ENCODE data around the gene PYM1. TPM values are rescaled to one million over a fixed set of nuclear protein-coding genes. Genes with fewer than 3 reads are reported as not detected.

Gene PYM1
- total and polyA plus RNA-seq, 2 of the 13 experiments (the other 11 are each of a cell fraction or from before 2014, with no cell fraction given) = 44.0 to 51.8 TPM

DNA sequence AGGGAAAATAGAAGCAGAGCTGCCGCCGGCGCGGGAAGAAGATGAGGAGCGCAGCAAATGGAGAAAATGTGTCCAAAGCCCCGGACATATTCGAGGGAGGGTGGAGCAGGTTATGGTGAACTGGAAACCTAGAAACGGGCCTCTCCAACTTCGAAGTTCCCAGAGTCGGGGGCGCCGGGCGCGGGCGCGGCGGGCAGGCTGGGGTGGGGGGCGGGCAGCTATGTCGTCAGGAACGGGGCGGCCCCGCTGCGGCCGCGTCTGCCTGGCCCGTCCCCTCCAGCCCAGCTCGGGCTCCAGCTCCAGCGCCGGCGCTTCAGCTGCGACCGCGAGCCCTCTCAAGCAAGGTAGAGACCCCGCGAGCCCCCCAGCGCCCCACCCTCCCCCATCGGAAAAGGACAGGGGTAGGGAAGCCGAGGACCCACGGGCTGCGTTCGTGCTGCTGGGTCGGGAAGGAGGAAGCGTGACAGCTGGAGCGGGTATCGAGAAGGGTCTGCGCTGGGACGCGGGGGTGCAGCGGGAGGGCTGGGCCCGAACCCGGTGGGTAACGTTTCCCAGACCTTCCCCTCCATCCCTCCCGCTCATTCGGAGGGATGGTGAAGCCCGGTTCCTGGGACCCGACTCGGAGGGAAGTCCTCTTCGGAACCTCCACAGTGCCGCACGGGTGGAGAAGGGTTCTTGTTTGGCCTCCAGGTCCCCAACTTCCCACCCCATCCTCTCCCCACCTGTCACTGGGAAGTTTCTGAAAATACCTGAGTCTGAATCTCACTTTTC is 4.3 kb upstream of the PYM1 start:
- no peak overlapping the region for H3K27ac ChIP-seq (ENCODE audit: extremely low read length, insufficient read depth, low read length)
- TF ChIP-seq ZBTB7A (CRISPR knock-in tag; IDR thresholded peaks at IDR 0.05) = no peak
- no peak for TF ChIP-seq KLF15 (CRISPR knock-in tag; IDR thresholded peaks at IDR 0.05; ENCODE audit: borderline replicate concordance)
- TF ChIP-seq RBM22 (optimal IDR thresholded peaks at IDR 0.05; ENCODE audit: low read length) = no peak
- TF ChIP-seq ZSCAN22 (CRISPR knock-in tag; IDR thresholded peaks at IDR 0.05) = no peak
- TF ChIP-seq TRIM24 (CRISPR knock-in tag; IDR thresholded peaks at IDR 0.05) = no peak
- TF ChIP-seq SALL2 (CRISPR knock-in tag; IDR thresholded peaks at IDR 0.05) = no peak
- no peak for TF ChIP-seq ZFP41 (CRISPR knock-in tag; IDR thresholded peaks at IDR 0.05; ENCODE audit: borderline replicate concordance)
- TF ChIP-seq, protein P1, sequence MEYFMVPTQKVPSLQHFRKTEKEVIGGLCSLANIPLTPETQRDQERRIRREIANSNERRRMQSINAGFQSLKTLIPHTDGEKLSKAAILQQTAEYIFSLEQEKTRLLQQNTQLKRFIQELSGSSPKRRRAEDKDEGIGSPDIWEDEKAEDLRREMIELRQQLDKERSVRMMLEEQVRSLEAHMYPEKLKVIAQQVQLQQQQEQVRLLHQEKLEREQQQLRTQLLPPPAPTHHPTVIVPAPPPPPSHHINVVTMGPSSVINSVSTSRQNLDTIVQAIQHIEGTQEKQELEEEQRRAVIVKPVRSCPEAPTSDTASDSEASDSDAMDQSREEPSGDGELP (IDR thresholded peaks at IDR 0.05; ENCODE audit: borderline replicate concordance, low read depth) = 0 out of 2 replicates have a peak, but pooled peaks have one; percentile 7
- peak; percentile 22; the same call in 1 of the 2 replicates for TF ChIP-seq GABPB1 (CRISPR knock-in tag; IDR thresholded peaks at IDR 0.05)
- no peak for TF ChIP-seq ISX (CRISPR knock-in tag; conservative IDR thresholded peaks at IDR 0.05)
- no peak for TF ChIP-seq PRPF4 (IDR thresholded peaks at IDR 0.05; ENCODE audit: low read depth, low read length, poor library complexity, severe bottlenecking)
- TF ChIP-seq SOX13 (IDR thresholded peaks at IDR 0.05) = no peak
- no peak for TF ChIP-seq SOX13 (CRISPR knock-in tag; conservative IDR thresholded peaks at IDR 0.05 in 1 of 2, IDR thresholded peaks at IDR 0.05 in 1 of 2)
- TF ChIP-seq HOXA3 (CRISPR knock-in tag; IDR thresholded peaks at IDR 0.05) = 0 out of 2 replicates have a peak, but pooled peaks have one; percentile 37
- TF ChIP-seq, protein P2, sequence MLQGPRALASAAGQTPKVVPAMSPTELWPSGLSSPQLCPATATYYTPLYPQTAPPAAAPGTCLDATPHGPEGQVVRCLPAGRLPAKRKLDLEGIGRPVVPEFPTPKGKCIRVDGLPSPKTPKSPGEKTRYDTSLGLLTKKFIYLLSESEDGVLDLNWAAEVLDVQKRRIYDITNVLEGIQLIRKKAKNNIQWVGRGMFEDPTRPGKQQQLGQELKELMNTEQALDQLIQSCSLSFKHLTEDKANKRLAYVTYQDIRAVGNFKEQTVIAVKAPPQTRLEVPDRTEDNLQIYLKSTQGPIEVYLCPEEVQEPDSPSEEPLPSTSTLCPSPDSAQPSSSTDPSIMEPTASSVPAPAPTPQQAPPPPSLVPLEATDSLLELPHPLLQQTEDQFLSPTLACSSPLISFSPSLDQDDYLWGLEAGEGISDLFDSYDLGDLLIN (CRISPR knock-in tag; IDR thresholded peaks at IDR 0.05; ENCODE audit: borderline replicate concordance) = no peak
- TF ChIP-seq CENPX (CRISPR knock-in tag; IDR thresholded peaks at IDR 0.05) = no peak
- no peak for TF ChIP-seq FLYWCH1 (CRISPR knock-in tag; IDR thresholded peaks at IDR 0.05)
- no peak for TF ChIP-seq ZFP1 (CRISPR knock-in tag; IDR thresholded peaks at IDR 0.05)
- TF ChIP-seq TMF1 (CRISPR knock-in tag; IDR thresholded peaks at IDR 0.05; ENCODE audit: low read depth) = no peak
- no peak for TF ChIP-seq NFKB2 (CRISPR knock-in tag; IDR thresholded peaks at IDR 0.05; ENCODE audit: borderline replicate concordance)

More for the DNA sequence above, 4.3 kb upstream of the PYM1 start:
- intact Hi-C loops (cut with micrococcal nuclease; ENCODE audit: unreplicated experiment) (loop anchor here (1.0 to 5.0 kb wide), 2 partner anchors 109 to 195 kb away; partner anchors contain the start of gene RPS26), in situ Hi-C loops (cut with HindIII; ENCODE audit: extremely low pct_ligation_motif_present, low pct_unique_long_range_greater_than_20kb) (no loop called here)
- POLR2A ChIA-PET = interaction anchor here (2.0 to 10.5 kb wide), 3 partner anchors 42 to 114 kb away, joined by 11 to 108 read pairs (median 20); partner anchors contain the start of genes DNAJC14, ORMDL2, RAB5B and SARNP
- WGBS (ENCODE audit: low lambda C conversion rate) = 3% methylated on average over 7 of the region's 60 CpGs
- peak; percentile 20; the same call in 2 of the 3 replicates for ATAC-seq
- Histone ChIP-seq H3K9ac (ENCODE audit: insufficient read depth, low read depth, low read length) (peak overlapping the region; percentile 61; the same call in 1 of the 2 replicates), H3K9me3 (ENCODE audit: low read length) (no peaks in the 10 kb centered on the region), H3K4me2 (ENCODE audit: low read depth, low read length) (peak overlapping the region; percentile 97), H4K20me1 (ENCODE audit: insufficient read depth, low read length) (no peaks in the 10 kb centered on the region), H3K79me2 (ENCODE audit: insufficient read depth, low read length) (peaks cover 9% of the 10 kb centered on the region), H2AFZ (ENCODE audit: low read length) (peak overlapping the region; percentile 84), H3K36me3 (replicated peaks in 1 of 2; ENCODE audit: control insufficient read depth in 1 of 2, insufficient read depth in 2 of 2, low read length in 2 of 2) (no peaks in the 10 kb centered on the region), H3K27me3 (ENCODE audit: control insufficient read depth in 1 of 2, insufficient read depth in 2 of 2, low read length in 2 of 2) (peaks cover 0 to 11% of the 10 kb centered on the region in 2 experiments; a peak in 1 of 5 replicates), H3K4me1 (ENCODE audit: insufficient read depth, low read length) (peaks cover 49% of the 10 kb centered on the region), H3K4me3 (replicated peaks in 1 of 3; ENCODE audit: insufficient read depth in 1 of 3, low read depth in 2 of 3, low read length in 3 of 3) (peak overlapping the region; percentile 70 to 80 (median 80))
- no peak for DNase-seq (ENCODE audit: low spot score)
- BruUV-seq (replicated peaks) = no TSS peak
- no peak for FAIRE-seq
- CTCF ChIA-PET (ENCODE audit: low intra/inter-chr PET ratio, low total read pairs) = no interaction called here

Data from HepG2 (cell line).